Measurements from ENCODE around the gene OTOGL.
"Not testable (repeated sequence)": the region's sequence is repeated elsewhere in the genome, so short reads cannot be mapped to it uniquely, and the experiment has no call there.

Gene OTOGL

GRCh38 chr12:80230068-80230467 is 130.7 kb downstream of the OTOGL start:
- no peak for DNase-seq (ENCODE audit: low read depth)

DNA sequence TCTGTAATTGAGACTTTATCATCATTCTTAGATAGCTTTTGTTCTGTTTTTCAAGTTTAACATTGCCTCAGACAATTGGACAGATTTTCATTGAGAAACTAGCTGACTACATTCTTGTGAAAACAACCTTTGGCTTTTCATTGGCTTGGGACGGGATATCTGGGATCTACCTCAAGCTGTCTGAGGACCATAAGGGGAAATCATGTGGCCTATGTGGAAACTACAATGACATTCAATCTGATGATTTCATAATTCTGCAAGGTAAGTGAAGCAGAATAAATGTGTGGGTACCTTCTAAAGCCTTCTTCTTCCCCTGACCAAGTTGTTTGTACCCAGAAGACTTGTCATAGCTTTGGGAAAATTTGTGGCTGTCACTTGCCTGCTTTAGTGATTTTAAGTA is 133.5 kb downstream of the OTOGL start:
- no peak for DNase-seq (ENCODE audit: low read depth)

DNA sequence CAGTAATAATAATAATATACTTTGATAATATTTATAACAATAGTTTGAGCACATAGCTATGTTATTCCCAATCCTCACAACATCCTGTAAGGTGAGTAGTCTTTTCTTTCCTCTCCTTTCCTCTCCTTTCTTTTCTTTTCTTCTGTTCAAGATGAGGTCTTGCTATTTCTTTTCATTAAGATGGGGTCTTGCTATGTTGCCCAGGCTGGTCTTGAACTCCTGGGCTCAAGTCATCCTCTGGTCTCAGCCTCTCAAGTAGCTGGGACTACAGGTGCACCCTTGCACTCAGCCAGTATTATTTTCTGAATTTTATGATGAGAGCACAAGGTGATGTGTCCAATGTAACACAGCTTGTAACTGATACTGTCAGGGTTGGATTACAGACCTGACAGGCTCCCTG is 134.6 kb downstream of the OTOGL start:
- DNase-seq (ENCODE audit: low read depth): no peak

GRCh38 chr12:80234667-80235066 is 135.3 kb downstream of the OTOGL start:
- no peak for DNase-seq (ENCODE audit: low read depth)

- no peak for DNase-seq (ENCODE audit: low read depth)
Observed at GRCh38 chr12:80235944-80236343, 136.6 kb downstream of the OTOGL start.

DNA sequence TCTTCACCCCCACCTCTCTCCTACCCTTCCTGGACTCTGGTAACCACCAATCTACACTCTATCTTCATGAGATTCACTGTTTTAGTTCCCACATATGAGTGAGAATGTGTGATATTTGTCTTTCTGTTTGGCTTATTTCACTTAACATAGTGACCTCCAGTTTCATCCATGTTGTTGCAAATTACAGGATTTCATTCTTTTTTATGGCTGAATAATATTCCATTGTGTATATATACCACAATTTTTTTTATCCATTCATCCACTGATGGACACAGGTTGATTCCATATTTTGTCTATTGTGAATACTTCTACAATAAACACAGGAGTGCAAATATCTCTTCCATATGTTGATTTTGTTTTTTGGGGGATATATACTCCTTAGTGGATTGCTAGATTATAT is 140.5 kb downstream of the OTOGL start:
- no peak for DNase-seq (ENCODE audit: low read depth)

DNA sequence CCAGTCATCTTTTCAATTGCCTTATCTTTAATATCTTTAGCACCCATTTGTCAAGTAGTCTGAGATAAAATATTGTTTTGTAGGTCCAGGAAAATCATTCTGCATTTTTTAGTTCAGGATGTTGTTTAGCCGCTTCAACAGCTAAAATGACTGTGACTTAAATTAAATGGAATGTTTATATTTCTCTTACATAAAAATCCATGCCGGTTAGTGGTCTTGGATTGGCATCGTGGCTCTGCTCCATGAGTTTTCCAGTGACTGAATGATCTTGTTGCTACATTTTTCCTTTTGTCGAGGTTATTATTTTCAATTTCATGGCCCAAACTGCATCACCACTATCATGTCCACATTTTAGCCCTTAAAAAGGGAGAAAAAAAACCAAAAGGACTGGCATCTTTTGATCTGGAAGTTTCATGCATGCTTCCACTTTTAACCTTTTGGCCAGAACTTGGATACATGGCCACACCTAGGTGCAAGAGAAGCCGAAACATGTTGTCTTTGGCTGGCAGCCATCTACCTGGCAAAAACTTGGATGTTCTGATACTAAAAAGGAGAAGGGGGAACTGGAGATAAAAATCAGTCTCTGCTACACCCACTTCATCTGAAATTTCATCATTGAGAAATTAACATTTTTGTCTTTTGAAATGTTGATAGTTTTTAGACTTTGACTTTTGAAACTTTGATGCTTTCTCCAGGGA is 142.4 kb downstream of the OTOGL start:
- no peak for DNase-seq (ENCODE audit: low read depth)

DNA sequence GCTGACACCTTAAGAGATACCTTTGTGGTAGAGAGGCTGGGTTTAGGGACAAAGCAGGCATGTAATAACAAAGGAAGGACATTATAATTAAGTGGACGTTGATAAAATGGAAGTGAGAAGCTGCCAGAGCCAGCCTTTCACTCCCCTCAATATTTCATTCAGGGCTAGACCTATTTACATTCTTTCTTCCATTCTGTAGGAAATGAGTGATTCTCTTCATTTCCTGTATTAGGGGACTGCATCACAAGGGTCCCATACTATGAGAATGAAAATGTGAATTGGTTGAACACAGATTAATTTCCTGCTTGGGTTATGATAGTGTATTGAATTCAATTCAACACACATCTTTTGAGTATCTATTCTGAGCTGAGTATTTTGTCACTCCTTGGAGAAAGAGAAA is 143.0 kb downstream of the OTOGL start:
- no peak for DNase-seq (ENCODE audit: low read depth)

- not testable (repeated sequence) for DNase-seq (ENCODE audit: low read depth)
Observed at GRCh38 chr12:80249581-80249980, 150.2 kb downstream of the OTOGL start.

- no peak for DNase-seq (ENCODE audit: low read depth)
Observed at GRCh38 chr12:80257920-80258319, 158.6 kb downstream of the OTOGL start.

DNA sequence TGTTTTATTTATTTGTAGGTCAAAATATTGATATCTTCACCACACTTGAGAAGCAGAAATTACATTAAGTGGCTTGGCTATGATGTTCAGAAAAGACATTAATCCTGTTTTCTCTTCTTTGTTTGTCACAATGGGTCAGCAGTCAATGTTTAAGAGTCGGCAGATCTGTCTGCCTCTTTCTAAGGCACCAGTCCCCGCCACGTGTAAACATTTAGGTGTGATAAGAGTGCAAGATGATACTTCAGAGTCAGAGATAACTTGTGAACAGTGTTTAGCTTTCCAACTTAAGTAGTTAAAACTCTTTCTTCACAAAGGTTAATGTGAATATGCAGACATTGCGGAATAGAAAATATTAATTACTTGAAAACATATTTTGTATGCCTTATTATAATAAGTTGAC is 160.9 kb downstream of the OTOGL start:
- DNase-seq (ENCODE audit: low read depth): no peak

DNA sequence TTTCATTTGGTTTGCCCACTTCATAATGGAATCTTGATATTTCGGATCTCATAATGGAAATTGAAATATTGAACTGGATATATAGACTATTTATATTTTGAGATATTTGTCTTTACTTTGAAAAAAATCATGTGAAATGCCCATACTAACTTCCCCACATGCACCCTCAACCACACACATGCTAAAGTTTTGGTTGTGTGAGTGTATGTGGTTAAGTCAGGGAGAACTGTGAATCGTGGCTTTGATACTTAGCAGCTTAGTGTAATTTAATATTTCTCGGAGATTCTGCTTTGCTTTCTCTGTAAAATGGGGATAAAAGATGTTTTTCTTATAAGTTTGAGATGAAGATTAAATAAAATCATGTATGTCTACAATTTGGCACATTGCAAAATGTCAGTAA is 162.1 kb downstream of the OTOGL start:
- DNase-seq (ENCODE audit: low read depth): no peak

DNA sequence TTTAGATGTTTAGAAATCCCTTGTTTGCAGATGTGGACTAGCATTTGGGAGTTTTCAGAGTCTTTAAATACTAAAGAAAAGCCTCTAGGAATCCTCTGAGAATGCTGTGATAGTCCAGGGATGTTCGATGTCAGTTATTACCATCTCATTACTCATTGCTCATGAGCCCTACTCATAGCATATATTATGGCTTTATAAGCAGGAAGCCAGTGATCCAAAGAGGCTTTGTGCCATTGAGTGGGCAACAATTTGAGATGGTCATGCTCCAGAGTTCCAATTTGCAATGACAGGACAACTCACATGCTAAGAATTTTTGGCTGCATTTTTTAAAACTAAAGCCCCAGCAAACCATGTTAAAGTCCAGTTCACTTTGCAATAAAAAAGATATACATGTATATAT is 163.0 kb downstream of the OTOGL start:
- no peak for DNase-seq (ENCODE audit: low read depth)

DNA sequence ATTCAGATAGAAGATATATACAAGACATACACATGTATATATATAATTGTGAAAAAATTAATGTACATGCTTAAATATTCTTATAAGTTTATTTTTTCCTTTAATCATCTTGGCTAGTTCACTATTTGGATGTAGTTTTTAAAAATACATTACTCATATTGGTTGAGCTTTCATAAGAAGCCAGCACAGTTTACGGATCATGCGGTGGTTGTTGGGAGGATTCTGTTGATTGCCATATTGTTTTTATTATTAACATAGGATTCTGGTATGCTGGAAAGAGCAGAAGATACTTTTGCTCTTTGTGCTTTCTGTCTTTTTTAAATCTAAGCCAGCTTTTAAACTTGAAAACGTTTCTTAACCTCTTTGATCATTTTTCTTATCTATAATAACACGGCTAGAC is 163.4 kb downstream of the OTOGL start:
- DNase-seq (ENCODE audit: low read depth): no peak

DNA sequence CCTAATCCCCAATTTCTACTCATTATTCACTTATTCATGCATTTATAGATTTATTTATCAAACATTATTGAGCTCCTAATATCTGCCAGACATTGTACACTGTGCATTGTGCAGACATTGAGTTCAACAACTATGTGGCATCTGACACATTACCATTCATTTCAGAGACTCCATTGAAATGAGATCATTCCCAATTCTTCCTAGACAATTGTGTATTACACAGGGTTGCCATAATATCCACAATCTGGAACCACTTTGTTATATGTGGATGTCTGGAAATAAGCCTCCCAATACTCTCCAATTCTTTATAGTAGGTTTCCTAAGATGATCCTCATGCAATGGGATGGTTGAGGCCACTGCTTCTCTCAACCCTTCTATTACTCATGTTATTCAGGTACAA is 165.0 kb downstream of the OTOGL start:
- DNase-seq (ENCODE audit: low read depth): no peak

DNA sequence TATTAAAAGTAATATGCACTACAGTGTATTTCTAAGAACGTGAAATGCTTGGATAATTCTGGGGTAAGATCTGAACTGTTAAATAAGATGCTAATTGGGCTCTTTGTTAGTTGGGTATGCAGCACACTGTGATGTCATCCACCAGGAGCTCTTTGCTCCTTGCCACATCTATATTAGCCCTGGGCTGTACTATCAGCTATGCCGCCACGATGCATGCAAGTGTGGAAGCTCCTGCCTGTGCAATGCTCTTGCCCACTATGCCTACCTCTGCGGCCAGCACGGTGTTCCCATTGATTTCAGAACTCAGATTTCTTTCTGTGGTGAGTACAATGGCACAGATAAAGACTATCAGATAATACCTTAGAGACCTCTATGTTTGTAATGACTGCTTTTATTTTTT is 165.6 kb downstream of the OTOGL start:
- no peak for DNase-seq (ENCODE audit: low read depth)

- DNase-seq (ENCODE audit: low read depth): no peak
Observed at GRCh38 chr12:80268924-80269749, 169.8 kb downstream of the OTOGL start.

DNA sequence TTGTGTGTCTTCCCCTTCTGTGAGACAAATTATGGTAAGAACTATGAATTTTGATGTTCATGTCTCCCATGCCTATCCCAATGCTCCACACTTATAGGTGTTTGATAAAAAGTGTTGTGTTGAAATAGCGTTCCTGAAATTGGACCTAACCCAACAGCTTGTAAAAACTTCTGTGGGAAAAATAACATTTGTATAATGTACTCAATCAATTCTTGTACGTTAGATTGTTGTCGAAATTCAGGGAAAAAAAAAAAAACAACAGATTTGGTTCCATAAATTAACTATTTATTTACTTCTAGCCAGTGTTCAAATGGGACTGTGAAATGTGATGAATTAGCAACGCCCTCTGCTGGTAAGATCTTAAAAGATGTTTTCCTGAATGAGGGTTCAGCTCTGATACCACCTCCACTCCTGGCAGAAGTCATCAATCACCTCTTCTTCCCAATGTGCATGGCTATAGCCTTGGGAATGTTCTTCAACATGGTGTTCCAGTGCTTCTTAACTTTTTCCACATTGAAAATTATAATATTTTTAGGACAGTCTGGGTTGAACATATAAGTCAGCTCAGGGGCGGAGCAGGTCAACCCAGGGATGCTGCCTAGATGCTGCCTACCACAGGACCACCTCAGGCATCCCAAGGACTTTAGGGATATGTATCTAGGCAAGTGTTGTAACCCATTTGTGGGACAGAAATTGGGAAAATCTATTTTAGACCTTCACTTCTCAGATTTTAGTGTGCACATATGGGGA is 170.6 kb downstream of the OTOGL start:
- DNase-seq (ENCODE audit: low read depth): no peak

- no peak for DNase-seq (ENCODE audit: low read depth)
Observed at GRCh38 chr12:80271780-80272179, 172.4 kb downstream of the OTOGL start.

- DNase-seq (ENCODE audit: low read depth): no peak
Observed at GRCh38 chr12:80272387-80272915, 173.1 kb downstream of the OTOGL start.

DNA sequence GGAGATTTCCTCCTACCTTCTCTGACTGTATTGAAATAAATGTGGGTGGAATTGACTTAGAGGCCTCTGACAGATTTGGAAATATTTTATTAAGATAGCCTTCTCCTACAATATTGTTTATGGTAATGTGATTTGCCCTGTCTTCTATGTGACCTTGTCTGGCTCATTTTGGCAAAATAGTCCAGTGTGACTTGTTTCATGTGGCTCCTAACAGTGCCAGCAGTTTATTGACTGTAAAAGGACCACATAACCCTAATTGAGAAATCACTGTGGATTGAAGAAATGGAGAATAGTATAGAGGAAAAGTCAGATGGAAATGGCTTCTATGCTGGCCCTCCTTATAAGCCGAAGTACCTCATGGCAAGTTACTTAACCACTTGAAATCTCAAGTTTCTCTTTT is 173.8 kb downstream of the OTOGL start:
- no peak for DNase-seq (ENCODE audit: low read depth)

DNA sequence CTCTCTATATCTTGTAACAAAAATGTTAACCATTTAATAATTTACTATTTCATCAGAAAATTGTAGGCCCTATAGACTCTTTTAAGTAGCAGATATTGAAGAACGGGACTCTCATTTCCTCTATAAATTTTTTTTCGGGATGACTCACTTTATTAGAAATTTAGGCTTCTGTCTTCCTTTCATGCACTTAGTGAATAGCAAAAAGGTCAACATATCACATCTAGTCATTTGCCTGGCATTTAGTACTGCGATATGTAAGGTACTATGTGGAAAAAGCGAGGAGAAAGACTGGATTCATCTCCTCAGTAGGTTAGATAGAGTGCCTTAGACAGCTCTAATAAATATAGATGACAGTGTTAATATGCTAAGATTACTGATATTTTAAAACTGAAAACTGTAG is 178.4 kb downstream of the OTOGL start:
- no peak for DNase-seq (ENCODE audit: low read depth)

DNA sequence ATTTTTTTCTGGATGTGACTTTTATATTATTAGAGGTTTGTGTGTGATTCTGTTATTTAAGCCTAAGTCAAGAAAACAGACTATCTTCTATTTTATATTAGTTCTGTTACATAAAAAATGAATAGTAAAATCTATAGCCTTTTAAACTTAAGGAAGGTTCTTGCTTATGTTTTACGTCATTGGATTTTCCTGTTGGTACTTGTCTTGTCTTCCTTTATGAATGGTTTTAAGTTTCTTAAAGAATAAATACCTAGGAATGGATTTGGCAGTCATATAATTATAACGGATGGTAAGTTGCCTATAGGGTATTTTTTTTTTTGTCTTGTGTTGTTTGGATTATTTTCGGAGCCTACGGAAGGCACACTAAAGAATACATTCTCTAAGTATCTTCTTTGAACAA is 182.9 kb downstream of the OTOGL start:
- no peak for DNase-seq (ENCODE audit: low read depth)

Data from stimulated activated CD8-positive, alpha-beta memory T cell treated with anti-CD3 and anti-CD28 coated beads, Interleukin-4, amount 100 ng/mL, for 24 hours (primary cell).